Measurements from ENCODE around the gene PDE6B. TPM values are rescaled to one million over a fixed set of nuclear protein-coding genes. Genes with fewer than 3 reads are reported as not detected.

The PDE6B gene
- total RNA-seq, 1 donor from 2014 or later, result 12.2 TPM

DNA sequence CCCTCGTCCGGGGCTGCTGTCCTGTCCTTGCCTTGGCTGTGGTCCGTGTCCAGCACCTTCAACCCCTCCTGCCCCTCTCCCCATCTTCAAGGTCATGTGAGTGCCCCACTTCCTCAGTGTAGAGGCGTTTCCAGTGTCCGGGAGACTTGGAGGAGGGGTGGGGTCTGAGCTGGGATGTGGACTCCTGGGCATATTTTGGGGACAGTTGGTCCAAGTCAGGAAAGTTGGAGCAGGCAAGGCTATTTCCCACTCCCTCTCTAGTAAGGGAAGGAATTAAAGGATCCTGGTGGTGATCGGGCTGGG, 83.2 kb downstream of the PDE6B start:
- Mint-ChIP-seq H3K27me3 (no peaks in the 10 kb centered on the region), H3K4me3 (peak overlapping the region; percentile 75), H3K9me3 (no peaks in the 10 kb centered on the region), H3K4me1 (ENCODE audit: unreplicated experiment) (peaks cover 19% of the 10 kb centered on the region), H3K36me3 (peaks cover 22% of the 10 kb centered on the region), H3K27ac (peak overlapping the region; percentile 41)
- TF ChIP-seq, protein P1, sequence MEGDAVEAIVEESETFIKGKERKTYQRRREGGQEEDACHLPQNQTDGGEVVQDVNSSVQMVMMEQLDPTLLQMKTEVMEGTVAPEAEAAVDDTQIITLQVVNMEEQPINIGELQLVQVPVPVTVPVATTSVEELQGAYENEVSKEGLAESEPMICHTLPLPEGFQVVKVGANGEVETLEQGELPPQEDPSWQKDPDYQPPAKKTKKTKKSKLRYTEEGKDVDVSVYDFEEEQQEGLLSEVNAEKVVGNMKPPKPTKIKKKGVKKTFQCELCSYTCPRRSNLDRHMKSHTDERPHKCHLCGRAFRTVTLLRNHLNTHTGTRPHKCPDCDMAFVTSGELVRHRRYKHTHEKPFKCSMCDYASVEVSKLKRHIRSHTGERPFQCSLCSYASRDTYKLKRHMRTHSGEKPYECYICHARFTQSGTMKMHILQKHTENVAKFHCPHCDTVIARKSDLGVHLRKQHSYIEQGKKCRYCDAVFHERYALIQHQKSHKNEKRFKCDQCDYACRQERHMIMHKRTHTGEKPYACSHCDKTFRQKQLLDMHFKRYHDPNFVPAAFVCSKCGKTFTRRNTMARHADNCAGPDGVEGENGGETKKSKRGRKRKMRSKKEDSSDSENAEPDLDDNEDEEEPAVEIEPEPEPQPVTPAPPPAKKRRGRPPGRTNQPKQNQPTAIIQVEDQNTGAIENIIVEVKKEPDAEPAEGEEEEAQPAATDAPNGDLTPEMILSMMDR (conservative IDR thresholded peaks at IDR 0.05), result no peak
- no peak for DNase-seq (ENCODE audit: extremely low spot score, unreplicated experiment)

DNA sequence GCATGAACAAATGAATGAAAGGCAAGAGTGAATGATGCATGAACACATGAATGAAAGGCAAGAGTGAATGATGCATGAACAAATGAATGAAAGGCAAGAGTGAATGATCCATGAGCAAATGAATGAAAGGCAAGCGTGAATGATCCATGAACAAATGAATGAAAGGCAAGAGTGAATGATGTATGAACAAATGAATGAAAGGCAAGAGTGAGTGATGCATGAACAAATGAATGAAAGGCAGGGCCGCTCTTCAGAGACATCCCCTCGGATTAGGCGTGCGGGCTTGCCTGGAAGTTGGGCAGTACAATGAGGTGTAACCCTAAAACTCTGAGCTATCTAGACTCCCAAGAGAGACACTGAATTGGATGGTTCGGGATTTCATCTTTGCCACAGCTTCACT, 84.0 kb downstream of the PDE6B start:
- Mint-ChIP-seq H3K27ac (peak overlapping the region; percentile 68), H3K36me3 (peaks cover 22% of the 10 kb centered on the region), H3K27me3 (no peaks in the 10 kb centered on the region), H3K9me3 (no peaks in the 10 kb centered on the region), H3K4me1 (ENCODE audit: unreplicated experiment) (peaks cover 19% of the 10 kb centered on the region), H3K4me3 (peak overlapping the region; percentile 72)
- no peak for DNase-seq (ENCODE audit: extremely low spot score, unreplicated experiment)
- TF ChIP-seq, protein P1 (conservative IDR thresholded peaks at IDR 0.05), result no peak

DNA sequence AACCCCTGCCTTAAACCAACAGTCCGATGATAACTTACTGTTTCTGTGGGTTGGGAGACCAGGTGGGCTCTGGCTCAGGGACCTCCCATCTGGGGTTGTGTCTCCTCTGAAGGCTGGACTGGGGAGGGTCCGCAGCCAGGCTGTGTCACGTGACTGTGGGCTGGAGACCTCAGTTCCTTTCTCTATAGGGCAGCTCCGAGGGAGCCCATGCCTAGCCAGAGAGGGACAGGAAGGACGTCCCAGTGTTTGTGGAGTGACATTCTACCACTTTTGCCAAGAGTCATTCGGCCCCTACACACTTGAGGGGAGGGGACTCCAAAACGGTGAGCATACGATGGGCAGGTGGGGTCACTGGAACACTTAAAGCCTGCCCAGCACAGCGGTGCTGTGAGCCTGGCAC, 84.7 kb downstream of the PDE6B start:
- TF ChIP-seq, protein P1 (conservative IDR thresholded peaks at IDR 0.05), result no peak
- Mint-ChIP-seq H3K9me3 (no peaks in the 10 kb centered on the region), H3K27me3 (no peaks in the 10 kb centered on the region), H3K4me1 (ENCODE audit: unreplicated experiment) (peaks cover 19% of the 10 kb centered on the region), H3K27ac (peak overlapping the region; percentile 68), H3K4me3 (peak overlapping the region; percentile 72), H3K36me3 (peaks cover 22% of the 10 kb centered on the region)
- no peak for DNase-seq (ENCODE audit: extremely low spot score, unreplicated experiment)

DNA sequence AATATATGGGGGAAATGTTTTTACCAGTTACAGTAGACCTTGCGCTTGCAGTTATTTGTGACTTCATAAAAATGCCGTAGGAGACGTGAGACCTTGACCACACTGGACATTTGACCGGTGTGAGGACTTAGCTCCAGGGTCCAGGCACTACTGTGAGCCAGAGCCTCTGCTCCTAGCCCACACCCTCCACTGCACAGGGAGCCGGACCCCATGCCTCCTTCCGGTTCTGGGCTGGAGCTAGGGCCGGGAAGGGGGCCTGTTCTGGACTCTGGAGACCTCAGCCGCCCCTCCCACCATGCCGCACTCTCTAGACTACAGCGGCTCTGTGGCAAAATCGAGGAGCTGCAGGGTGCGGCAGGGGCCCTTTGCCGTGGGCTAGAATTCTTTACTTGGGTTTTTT, 85.5 kb downstream of the PDE6B start:
- DNase-seq (ENCODE audit: extremely low spot score, unreplicated experiment), result no peak
- Mint-ChIP-seq H3K36me3 (peaks cover 22% of the 10 kb centered on the region), H3K4me1 (ENCODE audit: unreplicated experiment) (peaks cover 19% of the 10 kb centered on the region), H3K27ac (no peak overlapping the region), H3K4me3 (peak overlapping the region; percentile 35), H3K27me3 (no peaks in the 10 kb centered on the region), H3K9me3 (no peaks in the 10 kb centered on the region)
- TF ChIP-seq, protein P1 (conservative IDR thresholded peaks at IDR 0.05), result no peak

- Mint-ChIP-seq H3K27me3 (no peaks in the 10 kb centered on the region), H3K27ac (no peak overlapping the region), H3K36me3 (peaks cover 22% of the 10 kb centered on the region), H3K9me3 (no peaks in the 10 kb centered on the region), H3K4me3 (no peak overlapping the region), H3K4me1 (ENCODE audit: unreplicated experiment) (peaks cover 19% of the 10 kb centered on the region)
- DNase-seq (ENCODE audit: extremely low spot score, unreplicated experiment), result no peak
- TF ChIP-seq, protein P1 (conservative IDR thresholded peaks at IDR 0.05), result no peak
Measured at GRCh38 chr4:712093-712492, 86.7 kb downstream of the PDE6B start.

All from type B pancreatic cell (in vitro differentiated cells).